ENCODE measurements around the gene OTOP3.

Gene OTOP3

GRCh38 chr17:74987909-74988711, 52.4 kb downstream of the OTOP3 start:
- no peak for DNase-seq

DNA sequence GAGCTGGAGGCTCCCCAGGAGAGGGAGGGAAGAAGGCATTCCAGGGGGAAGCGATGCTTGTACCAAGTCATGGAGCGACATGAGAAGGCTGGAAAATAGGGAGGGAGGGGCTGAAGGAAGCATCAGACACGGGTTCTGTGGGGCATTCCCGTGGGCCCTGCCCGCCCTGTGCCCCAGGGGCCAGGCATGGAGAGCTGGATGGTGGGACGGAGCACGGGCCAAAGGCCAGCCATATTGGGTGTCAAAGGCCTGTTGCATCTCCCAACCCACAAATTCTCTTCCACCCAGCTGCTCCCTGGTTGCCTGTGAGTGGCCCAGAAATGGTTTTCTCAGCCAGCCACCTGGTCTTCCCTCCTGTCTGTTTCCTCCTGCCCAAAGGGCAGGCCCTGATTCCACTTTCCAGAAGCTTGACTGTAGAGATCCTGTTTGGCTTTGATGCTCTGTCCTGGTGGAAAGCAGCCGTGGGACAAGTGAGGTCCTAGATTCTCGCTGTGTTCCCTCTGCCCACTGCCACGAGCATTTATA, 54.9 kb downstream of the OTOP3 start:
- DNase-seq = no peak

GRCh38 chr17:74992223-74992622, 56.5 kb downstream of the OTOP3 start:
- DNase-seq = no peak

DNA sequence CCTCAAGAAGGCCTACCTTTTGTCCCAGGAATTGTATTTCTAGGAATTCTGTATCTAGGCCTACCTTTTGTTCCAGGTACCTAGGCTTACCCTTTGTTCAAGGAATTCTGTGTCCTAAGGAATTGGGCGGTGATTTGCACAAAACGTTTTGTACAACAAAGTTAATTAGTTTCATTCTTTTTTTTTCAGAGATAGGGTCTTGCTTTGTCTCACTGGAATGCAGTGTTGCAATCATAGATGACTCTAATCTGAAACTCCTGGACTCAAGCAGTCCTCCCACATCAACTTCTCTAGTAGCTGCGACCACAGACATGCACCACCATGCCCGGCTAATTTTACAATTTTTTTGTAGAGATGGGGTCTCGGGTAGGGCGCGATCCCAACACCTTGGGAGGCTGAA, 58.7 kb downstream of the OTOP3 start:
- no peak for DNase-seq

GRCh38 chr17:74995847-74996246, 60.1 kb downstream of the OTOP3 start:
- DNase-seq = no peak

DNA sequence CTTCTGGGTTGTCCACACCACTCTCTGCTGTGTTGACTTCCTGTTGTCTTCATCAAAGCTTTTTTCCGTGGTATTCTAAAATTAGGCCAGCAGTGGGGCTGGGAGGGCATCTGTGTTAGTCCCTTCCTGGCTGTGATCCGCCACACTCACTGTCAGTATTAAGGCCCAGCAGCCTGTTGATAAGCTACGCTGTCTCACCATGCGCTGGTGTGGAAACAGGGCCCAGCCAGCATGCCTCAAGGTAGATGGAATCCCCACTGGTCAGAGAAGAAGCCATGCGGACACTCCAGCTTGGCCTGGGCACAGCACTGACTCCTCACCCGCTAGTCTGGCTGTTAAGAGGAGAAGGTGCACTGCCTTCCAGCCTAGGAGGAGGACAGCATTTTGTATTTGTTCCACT, 63.1 kb downstream of the OTOP3 start:
- DNase-seq = no peak

DNA sequence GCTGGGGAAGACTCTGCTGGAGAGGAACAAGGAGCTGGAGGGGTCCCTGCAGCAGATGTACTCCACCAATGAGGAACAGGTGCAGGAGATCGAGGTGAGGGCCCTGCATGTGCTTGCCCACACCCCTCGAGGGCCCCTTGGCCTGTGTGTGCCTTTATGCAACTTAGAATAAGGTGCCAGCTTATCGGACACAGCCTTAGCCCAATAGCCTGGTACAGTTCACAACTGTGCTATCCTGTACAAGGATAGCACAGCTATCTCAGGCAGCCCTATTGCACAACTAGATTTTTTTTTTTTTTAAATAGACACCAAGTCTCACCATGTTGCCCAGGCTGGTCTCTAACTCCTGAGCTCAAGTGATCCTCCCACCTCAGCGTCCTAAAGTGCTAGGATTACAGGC, 63.8 kb downstream of the OTOP3 start:
- no peak for DNase-seq
